DMS79 treated with DMSO at 0.1 percent for 48 hours (cell line): ENCODE measurements around the gene FUT6.
"Not testable (repeated sequence)": the region's sequence is repeated elsewhere in the genome, so short reads cannot be mapped to it uniquely, and the experiment has no call there.

ENCODE experiments used
- DNase-seq: peaks from one replicate; lab custom pipeline; 2025; lab: John Stamatoyannopoulos, UW

Gene FUT6

DNA sequence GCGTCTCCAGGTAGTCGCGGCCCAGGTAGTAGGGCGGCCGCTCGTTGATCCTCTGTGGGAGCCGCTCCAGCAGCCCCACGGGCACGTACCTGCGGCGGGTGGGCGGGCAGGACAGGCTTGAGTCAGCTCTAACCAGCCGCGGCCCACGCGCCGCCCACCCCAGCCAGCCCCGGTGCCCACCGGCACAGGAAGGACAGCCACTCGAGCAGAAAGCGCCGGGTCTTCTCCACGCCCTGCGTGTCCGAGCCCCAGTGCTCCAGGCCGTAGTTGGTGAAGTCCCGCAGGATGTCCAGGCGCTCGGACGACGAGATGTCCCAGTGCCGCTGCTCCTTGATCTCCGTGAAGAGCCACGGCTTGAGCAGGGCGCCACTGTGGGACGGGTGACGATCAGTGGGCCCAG is 54.1 kb downstream of the FUT6 start:
- no peak for DNase-seq

DNA sequence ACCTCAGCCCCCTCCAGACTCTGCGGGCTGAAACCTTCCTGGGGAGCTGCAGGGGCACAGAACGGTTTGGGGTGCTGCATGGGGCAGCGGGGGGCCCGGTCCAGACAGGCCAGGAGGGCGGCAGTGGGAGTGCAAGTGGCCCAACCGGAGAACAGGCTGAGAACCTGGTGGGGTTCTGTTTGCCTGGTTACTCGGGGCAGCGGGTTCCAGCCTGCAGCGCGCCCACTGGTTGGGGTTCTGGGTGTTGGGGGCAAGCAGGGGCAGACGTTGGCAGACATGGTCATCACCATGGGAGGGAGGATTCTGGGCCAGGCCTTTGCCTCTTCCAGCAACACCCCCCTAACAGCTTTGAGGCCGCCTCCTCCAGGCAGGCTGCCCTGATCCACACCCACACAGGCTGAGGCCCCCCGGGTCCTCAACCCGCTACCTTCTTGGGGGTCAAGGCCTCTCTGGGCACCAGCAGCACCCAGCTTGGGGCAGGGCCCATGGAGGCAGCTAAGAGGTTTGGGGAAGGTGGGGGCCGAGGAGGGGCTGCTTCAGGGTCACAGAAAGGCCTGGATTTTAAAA is 54.8 kb downstream of the FUT6 start, which contains the start of gene PRR22:
Gene PRR22, minus strand, starts transcription at position 166 of the 567 bp plus-strand sequence. Its CDS starts 86 bp downstream, at position 80.
- no peak for DNase-seq

DNA sequence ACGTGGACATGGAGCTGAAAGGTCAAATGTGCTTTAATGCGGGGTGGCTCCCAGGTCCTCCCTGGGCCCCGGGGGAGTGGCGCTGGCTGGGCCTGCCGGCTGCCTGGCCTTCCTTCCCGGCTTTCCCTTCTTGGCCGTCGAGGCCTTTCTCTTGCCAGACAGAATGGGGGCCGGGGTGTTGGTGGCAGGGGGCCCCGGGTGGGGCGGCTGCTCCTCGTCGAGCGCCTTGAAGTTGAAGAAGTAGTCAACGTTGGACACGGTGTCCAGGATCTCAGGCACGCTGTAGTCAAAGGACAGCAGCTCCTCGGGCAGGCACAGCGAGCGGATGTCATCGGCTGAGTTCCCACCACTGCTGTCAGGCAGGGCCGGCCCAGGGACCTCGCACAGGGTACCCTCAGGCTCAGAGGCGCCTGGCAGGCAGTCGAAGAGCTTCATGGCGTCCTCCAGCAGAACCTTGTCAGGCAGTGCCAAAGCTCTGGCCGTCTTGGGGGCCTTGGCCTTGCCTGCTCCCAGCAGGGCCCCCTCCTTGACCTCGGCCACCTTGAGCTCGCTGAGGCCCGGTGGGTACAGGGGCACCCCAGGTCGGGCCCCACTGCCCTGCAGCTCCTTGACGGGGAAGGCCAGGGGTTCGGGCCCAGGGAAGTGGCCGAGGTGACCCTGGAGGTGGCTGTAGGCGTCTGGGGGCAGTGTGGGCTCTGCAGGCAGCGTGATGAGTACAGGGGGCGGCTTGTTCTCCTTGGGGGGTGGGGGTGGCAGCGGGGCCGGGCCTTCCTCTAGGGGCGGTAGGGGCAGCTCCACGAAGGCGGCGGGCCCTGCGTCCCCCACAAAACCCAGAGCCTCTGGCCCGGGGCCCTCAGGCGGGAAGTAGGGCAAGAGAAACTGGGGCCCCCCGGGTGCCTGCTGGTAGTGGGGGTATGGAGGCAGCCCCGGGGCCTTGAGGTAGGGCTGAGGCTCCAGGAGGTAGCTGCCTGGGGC is 56.3 kb downstream of the FUT6 start:
- no peak for DNase-seq

DNA sequence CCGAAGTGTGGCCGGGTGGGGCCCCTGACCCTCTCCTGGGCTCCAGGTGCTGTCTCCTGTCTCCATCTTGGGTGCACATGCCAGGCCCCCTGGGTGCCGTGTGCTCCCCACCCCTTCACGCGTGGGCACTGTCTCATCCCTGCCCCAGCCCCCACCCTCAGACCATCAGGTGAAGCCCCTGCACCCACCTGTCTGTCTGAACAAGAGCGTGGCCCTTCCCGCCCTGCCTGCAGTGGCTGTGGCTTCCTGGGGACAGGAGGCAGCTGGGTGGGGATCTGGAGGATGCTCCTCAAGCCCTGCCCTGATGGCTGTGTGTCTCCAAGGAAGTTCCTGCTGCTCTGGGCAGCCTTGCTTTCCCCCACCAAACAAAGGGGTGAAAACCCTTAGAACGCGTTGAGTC is 57.2 kb downstream of the FUT6 start:
- no peak for DNase-seq

DNA sequence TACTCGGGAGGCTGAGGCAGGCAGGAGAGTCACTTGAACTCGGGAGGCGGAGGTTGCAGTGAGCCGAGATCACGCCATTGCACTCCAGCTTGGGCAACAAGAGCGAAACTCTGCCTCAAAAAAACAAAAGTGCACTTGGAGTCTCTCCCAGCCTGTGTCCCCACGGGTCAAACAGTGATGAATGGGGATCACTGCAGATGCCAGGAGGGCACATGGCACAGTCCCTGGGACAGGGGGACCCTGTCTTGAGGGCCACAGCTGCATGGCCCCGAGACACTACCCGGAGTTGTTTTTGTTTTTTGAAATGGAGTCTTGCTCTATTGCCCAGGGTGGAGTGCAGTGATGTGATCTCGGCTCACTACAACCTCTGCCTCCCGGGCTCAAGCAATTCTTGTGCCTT is 58.6 kb downstream of the FUT6 start:
- not testable (repeated sequence) for DNase-seq
